GM18499 (cell line): Measurements from ENCODE around the gene RASGRP4.
"Not testable (repeated sequence)": the region's sequence is repeated elsewhere in the genome, so short reads cannot be mapped to it uniquely, and the experiment has no call there.

ENCODE experiments used
- ATAC-seq: cut with Tn5 transposase; IDR thresholded peaks from one replicate; pipeline ENCODE4 v1.9.1; 2021; ENCODE audit warnings: moderate number of reproducible peaks; ENCODE audit not compliant: insufficient read depth, unreplicated experiment

Gene RASGRP4

GRCh38 chr19:38448225-38448624, 22.2 kb upstream of the RASGRP4 start:
- no peak for ATAC-seq

GRCh38 chr19:38445362-38445761, 19.3 kb upstream of the RASGRP4 start:
- ATAC-seq: no peak

- no peak for ATAC-seq
Observed at GRCh38 chr19:38444026-38444425, 18.0 kb upstream of the RASGRP4 start.

- no peak for ATAC-seq
Observed at GRCh38 chr19:38443458-38443999, 17.5 kb upstream of the RASGRP4 start.

GRCh38 chr19:38442736-38443135, 16.7 kb upstream of the RASGRP4 start:
- no peak for ATAC-seq

GRCh38 chr19:38441657-38442348, 15.8 kb upstream of the RASGRP4 start:
- no peak for ATAC-seq

- no peak for ATAC-seq
Observed at GRCh38 chr19:38440592-38440991, 14.6 kb upstream of the RASGRP4 start.

- ATAC-seq: no peak
Observed at GRCh38 chr19:38437917-38438316, 11.9 kb upstream of the RASGRP4 start.

GRCh38 chr19:38437295-38437694, 11.3 kb upstream of the RASGRP4 start:
- ATAC-seq: no peak

GRCh38 chr19:38434549-38435051, 8.6 kb upstream of the RASGRP4 start:
- no peak for ATAC-seq

GRCh38 chr19:38433268-38433733, 7.3 kb upstream of the RASGRP4 start, which contains the start of gene RYR1:
RYR1 (plus strand) TSS chr19:38433691; CDS start chr19:38433830, 139 bp downstream.
- no peak for ATAC-seq

- ATAC-seq: no peak
Observed at GRCh38 chr19:38430931-38431330, 4.9 kb upstream of the RASGRP4 start.

GRCh38 chr19:38429811-38430156, 3.8 kb upstream of the RASGRP4 start:
- no peak for ATAC-seq

GRCh38 chr19:38429055-38429810, 3.2 kb upstream of the RASGRP4 start:
- no peak for ATAC-seq

- ATAC-seq: not testable (repeated sequence)
Observed at GRCh38 chr19:38427035-38427677, 1.1 kb upstream of the RASGRP4 start.

GRCh38 chr19:38425222-38425809, 703 bp downstream of the RASGRP4 start:
- ATAC-seq: no peak

- no peak for ATAC-seq
Observed at GRCh38 chr19:38424272-38424671, 1.7 kb downstream of the RASGRP4 start.

GRCh38 chr19:38422438-38422837, 3.6 kb downstream of the RASGRP4 start:
- no peak for ATAC-seq

- ATAC-seq: no peak
Observed at GRCh38 chr19:38421856-38422255, 4.2 kb downstream of the RASGRP4 start.

- no peak for ATAC-seq
Observed at GRCh38 chr19:38420935-38421334, 5.1 kb downstream of the RASGRP4 start.
